ENCODE results near the gene ADD3.
A peak's percentile ranks its signal among the peaks of the same experiment; 100 is the strongest.

ADD3 gene

GRCh38 chr10:109987452-109988211, 20.2 kb upstream of the ADD3 start:
- TF ChIP-seq CTCF (IDR thresholded peaks at IDR 0.05; ENCODE audit: low read depth, low read length): no peak
- DNase-seq (ENCODE audit: low read depth in 2 of 2): peak; percentile 74 to 93

GRCh38 chr10:109988212-109988596, 19.6 kb upstream of the ADD3 start:
- no peak for DNase-seq (ENCODE audit: low read depth in 2 of 2)
- TF ChIP-seq CTCF (IDR thresholded peaks at IDR 0.05; ENCODE audit: low read depth, low read length): no peak
- no peak overlapping the region for H3K4me3 ChIP-seq (replicated peaks in 1 of 2; ENCODE audit: low read depth in 2 of 2, low read length in 2 of 2)

More at GRCh38 chr10:109987452-109988211, 20.2 kb upstream of the ADD3 start:
- H3K4me3 ChIP-seq (replicated peaks in 1 of 2; ENCODE audit: low read depth in 2 of 2, low read length in 2 of 2): no peak overlapping the region

- no peak overlapping the region for H3K4me3 ChIP-seq (replicated peaks in 1 of 2; ENCODE audit: low read depth in 2 of 2, low read length in 2 of 2)
- no peak for TF ChIP-seq CTCF (IDR thresholded peaks at IDR 0.05; ENCODE audit: low read depth, low read length)
- no peak for DNase-seq (ENCODE audit: low read depth in 2 of 2)
Observed at GRCh38 chr10:109991266-109991855, 16.4 kb upstream of the ADD3 start.

GRCh38 chr10:109992485-109992884, 15.3 kb upstream of the ADD3 start:
- no peak for TF ChIP-seq CTCF (IDR thresholded peaks at IDR 0.05; ENCODE audit: low read depth, low read length)
- no peak overlapping the region for H3K4me3 ChIP-seq (replicated peaks in 1 of 2; ENCODE audit: low read depth in 2 of 2, low read length in 2 of 2)
- DNase-seq (ENCODE audit: low read depth in 2 of 2): peak; percentile 74 to 82

- no peak for TF ChIP-seq CTCF (IDR thresholded peaks at IDR 0.05; ENCODE audit: low read depth, low read length)
- no peak for DNase-seq (ENCODE audit: low read depth in 2 of 2)
- no peak overlapping the region for H3K4me3 ChIP-seq (replicated peaks in 1 of 2; ENCODE audit: low read depth in 2 of 2, low read length in 2 of 2)
Observed at GRCh38 chr10:109993551-109994330, 14.0 kb upstream of the ADD3 start.

- TF ChIP-seq CTCF (IDR thresholded peaks at IDR 0.05; ENCODE audit: low read depth, low read length): no peak
Observed at GRCh38 chr10:109994711-109995577, 12.8 kb upstream of the ADD3 start.

More at GRCh38 chr10:109994711-109995577, 12.8 kb upstream of the ADD3 start:
- H3K4me3 ChIP-seq (replicated peaks in 1 of 2; ENCODE audit: low read depth in 2 of 2, low read length in 2 of 2): no peak overlapping the region
- no peak for DNase-seq (ENCODE audit: low read depth in 2 of 2)

Data from cardiac fibroblast (primary cell).